Neural cell (in vitro differentiated cells): ENCODE data around the gene ZBED4. TPM values are rescaled to one million over a fixed set of nuclear protein-coding genes. Genes with fewer than 3 reads are reported as not detected.

Experiments used
- H2AFZ ChIP-seq: fragments of 200-600, 300-800 bp; sonication (generic), shearing (Covaris generic); 2 replicates; pipeline ENCODE4 v1.6.0; 2014; ENCODE audit warnings: low read depth, mild to moderate bottlenecking, antibody characterized with exemption, low read length, moderate library complexity
- H3F3A ChIP-seq: fragments of 200-600 bp; shearing (Covaris generic); 2 replicates; pipeline ENCODE4 v1.6.1; 2016; ENCODE audit warnings: mild to moderate bottlenecking, moderate library complexity, mixed read lengths, antibody characterized with exemption, low read length; ENCODE audit not compliant: insufficient read depth, poor library complexity, severe bottlenecking
- H3K27ac ChIP-seq: fragments of 200-600, 300-800 bp; sonication (generic), shearing (Covaris generic); 2 replicates; pipeline ENCODE4 v1.5.1; 2014; ENCODE audit warnings: mild to moderate bottlenecking, low read length, moderate library complexity
- H3K27me3 ChIP-seq: fragments of 300-800, 200-600 bp; sonication (generic), shearing (Covaris generic); 2 replicates; pipeline ENCODE4 v1.6.0; 2014; ENCODE audit warnings: mild to moderate bottlenecking, low read depth, low read length, moderate library complexity; ENCODE audit not compliant: insufficient read depth
- H3K36me3 ChIP-seq: fragments of 300-800, 200-600 bp; sonication (generic), shearing (Covaris generic); 2 replicates; pipeline ENCODE4 v1.5.1; 2014; ENCODE audit warnings: mild to moderate bottlenecking, antibody characterized with exemption, low read length, moderate library complexity; ENCODE audit not compliant: insufficient read depth
- H3K4me2 ChIP-seq: fragments of 300-800, 200-600 bp; sonication (generic), shearing (Covaris generic); 2 replicates; pipeline ENCODE4 v1.6.0; 2014; ENCODE audit warnings: mild to moderate bottlenecking, low read length
- H3K4me3 ChIP-seq: fragments of 300-800, 200-600 bp; sonication (generic), shearing (Covaris generic); 2 replicates; pipeline ENCODE4 v1.5.1; 2014; ENCODE audit warnings: mild to moderate bottlenecking, low read length, moderate library complexity
- H3K79me2 ChIP-seq: fragments of 200-600 bp; shearing (Covaris generic); replicated peaks from 2 replicates; pipeline ENCODE4 v1.6.0; 2014; ENCODE audit warnings: mild to moderate bottlenecking, low read length, moderate library complexity; ENCODE audit not compliant: insufficient read depth
- H3K9ac ChIP-seq: fragments of 300-800, 200-600 bp; sonication (generic), shearing (Covaris generic); 2 replicates; pipeline ENCODE4 v1.6.1; 2016; ENCODE audit warnings: mild to moderate bottlenecking, low read length, mixed read lengths
- H3K9me2 ChIP-seq: fragments of 200-600 bp; shearing (Covaris generic); 2 replicates; pipeline ENCODE4 v1.6.1; 2016; ENCODE audit warnings: mild to moderate bottlenecking, low read length, mixed read lengths; ENCODE audit not compliant: insufficient read depth
- H3K9me3 ChIP-seq: fragments of 200-600, 300-800 bp; sonication (generic), shearing (Covaris generic); 2 replicates; pipeline ENCODE4 v1.6.1; 2016; ENCODE audit warnings: mild to moderate bottlenecking, mixed run types, low read length, moderate library complexity, mixed read lengths
- H4K20me1 ChIP-seq: fragments of 200-600 bp; shearing (Covaris generic); 2 replicates; pipeline ENCODE4 v1.6.1; 2016; ENCODE audit warnings: mild to moderate bottlenecking, mixed run types; ENCODE audit not compliant: insufficient read depth
- CTCF ChIP-seq: fragments of 450-650 bp; IDR thresholded peaks from 2 replicates; pipeline ENCODE4 v1.5.1; 2014; ENCODE audit warnings: antibody characterized with exemption, mild to moderate bottlenecking, moderate library complexity; ENCODE audit not compliant: poor library complexity, severe bottlenecking
- EP300 ChIP-seq: fragments of 450-650 bp; conservative IDR thresholded peaks from 2 replicates; pipeline ENCODE4 v1.6.1; 2014; ENCODE audit warnings: antibody characterized with exemption, mild to moderate bottlenecking, moderate library complexity; ENCODE audit not compliant: poor library complexity, severe bottlenecking
- EZH2 ChIP-seq: fragments of 200-600, 300-800 bp; shearing (Covaris generic), sonication (generic); IDR thresholded peaks from 2 replicates; pipeline ENCODE4 v1.6.1; 2014; ENCODE audit warnings: antibody characterized with exemption, low read length, borderline replicate concordance, mild to moderate bottlenecking; ENCODE audit not compliant: insufficient read depth, poor library complexity, severe bottlenecking
- MXI1 ChIP-seq: fragments of 450-650 bp; conservative IDR thresholded peaks from 2 replicates; pipeline ENCODE4 v1.6.1; 2014; ENCODE audit warnings: antibody characterized with exemption, mild to moderate bottlenecking; ENCODE audit not compliant: poor library complexity, severe bottlenecking
- POLR2AphosphoS5 ChIP-seq: IDR thresholded peaks from 2 replicates; pipeline ENCODE4 v1.6.1; 2012
- RAD21 ChIP-seq: fragments of 450-650 bp; conservative IDR thresholded peaks from 2 replicates; pipeline ENCODE4 v1.6.1; 2014; ENCODE audit warnings: antibody characterized with exemption, mild to moderate bottlenecking, moderate library complexity
- REST ChIP-seq: IDR thresholded peaks from 2 replicates; pipeline ENCODE4 v1.6.1; 2012; ENCODE audit warnings: borderline replicate concordance
- SMC3 ChIP-seq: fragments of 450-650 bp; conservative IDR thresholded peaks from 2 replicates; pipeline ENCODE4 v1.6.1; 2014; ENCODE audit warnings: antibody characterized with exemption, mild to moderate bottlenecking, moderate library complexity; ENCODE audit not compliant: poor library complexity
- TAF1 ChIP-seq: IDR thresholded peaks from 2 replicates; pipeline ENCODE4 v1.6.1; 2012; ENCODE audit warnings: low read depth
- polyA plus RNA-seq: library from polyadenylated mRNA; depleted of rRNA; stranded (reverse); fragments of >200 nt; gene quantifications from 2 replicates; pipeline ENCODE4 v1.2.3, GENCODE V29; 2014

The ZBED4 gene
- polyA plus RNA-seq, 1 donor from 2014 or later = 15.0 TPM

GRCh38 chr22:49934160-49934890 is 80.7 kb downstream of the ZBED4 start:
- Histone ChIP-seq H3K27ac (no peak overlapping the region), H3K79me2 (no peaks in the 10 kb centered on the region), H2AFZ (no peak overlapping the region), H3K9ac (no peak overlapping the region), H3K4me3 (no peak overlapping the region), H3F3A (no peaks in the 10 kb centered on the region), H4K20me1 (no peaks in the 10 kb centered on the region), H3K9me2 (no peaks in the 10 kb centered on the region), H3K9me3 (no peaks in the 10 kb centered on the region), H3K36me3 (no peaks in the 10 kb centered on the region), H3K4me2 (no peak overlapping the region), H3K27me3 (no peaks in the 10 kb centered on the region)
- TF ChIP-seq REST (no peak), SMC3 (no peak), MXI1 (no peak), CTCF (no peak), RAD21 (no peak)

- Histone ChIP-seq H3K4me3 (no peak overlapping the region), H3F3A (no peaks in the 10 kb centered on the region), H2AFZ (no peak overlapping the region), H3K27ac (no peak overlapping the region), H3K79me2 (no peaks in the 10 kb centered on the region), H4K20me1 (no peaks in the 10 kb centered on the region), H3K27me3 (no peaks in the 10 kb centered on the region), H3K9me2 (no peaks in the 10 kb centered on the region), H3K36me3 (no peaks in the 10 kb centered on the region), H3K9me3 (no peaks in the 10 kb centered on the region), H3K9ac (no peak overlapping the region), H3K4me2 (no peak overlapping the region)
- TF ChIP-seq SMC3 = no peak
- no peak for TF ChIP-seq CTCF
- TF ChIP-seq POLR2AphosphoS5 = no peak
- TF ChIP-seq REST = no peak
- TF ChIP-seq EP300 = no peak
- TF ChIP-seq EZH2 = no peak
- no peak for TF ChIP-seq TAF1
- no peak for TF ChIP-seq MXI1
- TF ChIP-seq RAD21 = no peak
Observed at GRCh38 chr22:49934891-49935557, 81.4 kb downstream of the ZBED4 start.
